Fibroblast of lung (primary cell): ENCODE data around the gene ATOH7. TPM values are rescaled to one million over a fixed set of nuclear protein-coding genes. Genes with fewer than 3 reads are reported as not detected.

Experiments
- DNase-seq, 2 donors: peaks; one replicate each; pipeline versions ENCODE4 v3.0.0 to v3.0.0-alpha.2; 2010; ENCODE audit warnings: low read depth in 2 of 2
- H2AFZ ChIP-seq: 2 replicates; pipeline ENCODE4 v1.5.1; 2012; ENCODE audit warnings: low read length, control low read depth, inconsistent platforms
- H3K27ac ChIP-seq: 2 replicates; pipeline ENCODE4 v1.5.1; 2011; ENCODE audit warnings: low read length, control low read depth; ENCODE audit not compliant: insufficient read depth
- H3K27me3 ChIP-seq: 2 replicates; pipeline ENCODE4 v1.5.1; 2011; ENCODE audit warnings: mild to moderate bottlenecking, low read length; ENCODE audit not compliant: control insufficient read depth, insufficient read depth
- H3K36me3 ChIP-seq: 2 replicates; pipeline ENCODE4 v1.5.1; 2011; ENCODE audit warnings: low read length; ENCODE audit not compliant: control insufficient read depth, insufficient read depth
- H3K4me1 ChIP-seq: 2 replicates; pipeline ENCODE4 v1.5.1; 2011; ENCODE audit warnings: low read length; ENCODE audit not compliant: control insufficient read depth, insufficient read depth; ENCODE audit errors: extremely low read depth
- H3K4me2 ChIP-seq: 2 replicates; pipeline ENCODE4 v1.5.1; 2011; ENCODE audit warnings: low read length, control low read depth; ENCODE audit not compliant: insufficient read depth; ENCODE audit errors: extremely low read depth
- H3K4me3 ChIP-seq, 4 experiments: fragments of 200-600 bp in 1 of 4; sonication (generic) in 1 of 4; replicated peaks in 1 of 4; 2 replicates each; pipeline ENCODE4 v1.5.1; 2011 to 2016; ENCODE audit warnings: low read length in 4 of 4, low read depth in 3 of 4, mild to moderate bottlenecking in 3 of 4, control low read depth in 2 of 4, inconsistent platforms in 1 of 4, mixed read lengths in 1 of 4; ENCODE audit not compliant: insufficient read depth in 1 of 4; ENCODE audit errors: control extremely low read depth in 1 of 4
- H3K79me2 ChIP-seq: 2 replicates; pipeline ENCODE4 v1.5.1; 2012; ENCODE audit warnings: mild to moderate bottlenecking, low read length, inconsistent platforms; ENCODE audit not compliant: control insufficient read depth, insufficient read depth
- H3K9ac ChIP-seq: 2 replicates; pipeline ENCODE4 v1.5.1; 2011; ENCODE audit warnings: mild to moderate bottlenecking, low read length, control low read depth; ENCODE audit not compliant: insufficient read depth
- H3K9me3 ChIP-seq: 2 replicates; pipeline ENCODE4 v1.5.1; 2012; ENCODE audit warnings: low read depth, low read length; ENCODE audit not compliant: control insufficient read depth, insufficient read depth
- H4K20me1 ChIP-seq: 2 replicates; pipeline ENCODE4 v1.5.1; 2011; ENCODE audit warnings: low read length; ENCODE audit not compliant: control insufficient read depth, insufficient read depth; ENCODE audit errors: extremely low read depth
- CTCF ChIP-seq, 2 donors: IDR thresholded peaks in 1 of 2; conservative IDR thresholded peaks in 1 of 2; 1 replicate in 1 of 2; 2 replicates in 1 of 2; pipeline ENCODE4 v1.5.1; 2011 to 2012; ENCODE audit warnings: low read length in 2 of 2, control low read depth in 1 of 2, inconsistent platforms in 1 of 2, low read depth in 1 of 2, mild to moderate bottlenecking in 1 of 2
- EZH2 ChIP-seq: IDR thresholded peaks from 2 replicates; pipeline ENCODE4 v1.5.1; 2012; ENCODE audit warnings: low read length, control low read depth, mild to moderate bottlenecking; ENCODE audit errors: missing control alignments
- polyA plus RNA-seq, 2 donors: library from polyadenylated mRNA; depleted of rRNA in 1 of 2; stranded (reverse) in 1 of 2; unstranded in 1 of 2; fragments of >200 nt; gene quantifications; 2 replicates each; pipeline ENCODE4 v1.2.1, GENCODE V29; 2011 to 2012; ENCODE audit warnings: missing spikeins in 1 of 2
- total RNA-seq: library from RNA; depleted of rRNA; stranded (reverse); fragments of >200 nt; gene quantifications from 2 replicates; pipeline ENCODE4 v1.2.1, GENCODE V29; 2014

The ATOH7 gene
- total and polyA plus RNA-seq, 2 donors (not counting 1 experiment from before 2014, with no cell fraction given): not detected

- Histone ChIP-seq H3K9me3 (no peaks in the 10 kb centered on the region), H3K4me1 (no peaks in the 10 kb centered on the region), H3K27me3 (peaks cover 13% of the 10 kb centered on the region), H3K9ac (no peak overlapping the region), H2AFZ (no peak overlapping the region), H3K4me2 (no peak overlapping the region), H3K36me3 (no peaks in the 10 kb centered on the region), H3K79me2 (no peaks in the 10 kb centered on the region), H3K4me3 (no peak overlapping the region), H3K27ac (no peak overlapping the region), H4K20me1 (no peaks in the 10 kb centered on the region)
- no peak for DNase-seq
- TF ChIP-seq EZH2 (no peak), CTCF (conservative IDR thresholded peaks at IDR 0.05 in 1 of 2, IDR thresholded peaks at IDR 0.05 in 1 of 2; ENCODE audit: low read depth in 1 of 2, low read length in 2 of 2) (no peak)
Observed at GRCh38 chr10:68253346-68253745, 21.4 kb upstream of the ATOH7 start.

- Histone ChIP-seq H3K27ac (no peak overlapping the region), H3K9ac (no peak overlapping the region), H3K9me3 (no peaks in the 10 kb centered on the region), H3K79me2 (no peaks in the 10 kb centered on the region), H3K4me2 (no peak overlapping the region), H3K4me3 (no peak overlapping the region), H4K20me1 (no peaks in the 10 kb centered on the region), H3K4me1 (no peaks in the 10 kb centered on the region), H2AFZ (no peak overlapping the region), H3K27me3 (peaks cover 13% of the 10 kb centered on the region), H3K36me3 (no peaks in the 10 kb centered on the region)
- no peak for TF ChIP-seq CTCF (conservative IDR thresholded peaks at IDR 0.05 in 1 of 2, IDR thresholded peaks at IDR 0.05 in 1 of 2; ENCODE audit: low read depth in 1 of 2, low read length in 2 of 2)
- TF ChIP-seq EZH2: no peak
- DNase-seq: no peak
Observed at GRCh38 chr10:68251625-68252495, 19.9 kb upstream of the ATOH7 start.

GRCh38 chr10:68251151-68251550, 19.2 kb upstream of the ATOH7 start:
- H3K36me3 ChIP-seq: no peaks in the 10 kb centered on the region
- no peaks in the 10 kb centered on the region for H4K20me1 ChIP-seq
- H3K4me3 ChIP-seq: no peak overlapping the region
- DNase-seq: no peak
- H3K9ac ChIP-seq: no peak overlapping the region
- H3K27ac ChIP-seq: no peak overlapping the region
- H3K4me1 ChIP-seq: no peaks in the 10 kb centered on the region
- peaks cover 13% of the 10 kb centered on the region for H3K27me3 ChIP-seq
- no peak for TF ChIP-seq CTCF (conservative IDR thresholded peaks at IDR 0.05 in 1 of 2, IDR thresholded peaks at IDR 0.05 in 1 of 2; ENCODE audit: low read depth in 1 of 2, low read length in 2 of 2)
- no peak for TF ChIP-seq EZH2
- no peak overlapping the region for H2AFZ ChIP-seq
- H3K9me3 ChIP-seq: no peaks in the 10 kb centered on the region
- H3K4me2 ChIP-seq: no peak overlapping the region
- H3K79me2 ChIP-seq: no peaks in the 10 kb centered on the region
